Gastroesophageal sphincter (tissue), 3 donors: ENCODE measurements around the gene RAMP1.

Experiments used
- EP300 ChIP-seq: sonication (generic); formaldehyde crosslinking; IDR thresholded peaks from one replicate; pipeline ENCODE4 v1.6.1; 2017; ENCODE audit warnings: antibody characterized with exemption, mild to moderate bottlenecking
- POLR2A ChIP-seq, 2 donors: fragments of 450-650 bp; IDR thresholded peaks; one replicate each; pipeline ENCODE4 v1.6.1; 2017; ENCODE audit warnings: antibody characterized with exemption in 2 of 2, mild to moderate bottlenecking in 2 of 2, moderate library complexity in 1 of 2
- POLR2AphosphoS5 ChIP-seq: sonication (generic); formaldehyde crosslinking; IDR thresholded peaks from one replicate; pipeline ENCODE4 v1.6.1; 2017; ENCODE audit warnings: antibody characterized with exemption
- TF ChIP-seq, protein P1 (sequence below), 4 experiments: fragments of 200-600 bp in 2 of 4; fragments of 450-650 bp in 2 of 4; sonication (generic) in 1 of 4; IDR thresholded peaks; one replicate each; pipeline ENCODE4 v1.5.1; 2017 to 2019; ENCODE audit warnings: antibody characterized with exemption in 4 of 4, mild to moderate bottlenecking in 2 of 4, moderate library complexity in 2 of 4

GRCh38 chr2:237862528-237862895, 3.1 kb downstream of the RAMP1 start:
- TF ChIP-seq POLR2AphosphoS5 (no peak), POLR2A (IDR thresholded peaks at IDR 0.05) (no peak), EP300 (no peak)
- TF ChIP-seq, protein P1, sequence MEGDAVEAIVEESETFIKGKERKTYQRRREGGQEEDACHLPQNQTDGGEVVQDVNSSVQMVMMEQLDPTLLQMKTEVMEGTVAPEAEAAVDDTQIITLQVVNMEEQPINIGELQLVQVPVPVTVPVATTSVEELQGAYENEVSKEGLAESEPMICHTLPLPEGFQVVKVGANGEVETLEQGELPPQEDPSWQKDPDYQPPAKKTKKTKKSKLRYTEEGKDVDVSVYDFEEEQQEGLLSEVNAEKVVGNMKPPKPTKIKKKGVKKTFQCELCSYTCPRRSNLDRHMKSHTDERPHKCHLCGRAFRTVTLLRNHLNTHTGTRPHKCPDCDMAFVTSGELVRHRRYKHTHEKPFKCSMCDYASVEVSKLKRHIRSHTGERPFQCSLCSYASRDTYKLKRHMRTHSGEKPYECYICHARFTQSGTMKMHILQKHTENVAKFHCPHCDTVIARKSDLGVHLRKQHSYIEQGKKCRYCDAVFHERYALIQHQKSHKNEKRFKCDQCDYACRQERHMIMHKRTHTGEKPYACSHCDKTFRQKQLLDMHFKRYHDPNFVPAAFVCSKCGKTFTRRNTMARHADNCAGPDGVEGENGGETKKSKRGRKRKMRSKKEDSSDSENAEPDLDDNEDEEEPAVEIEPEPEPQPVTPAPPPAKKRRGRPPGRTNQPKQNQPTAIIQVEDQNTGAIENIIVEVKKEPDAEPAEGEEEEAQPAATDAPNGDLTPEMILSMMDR (IDR thresholded peaks at IDR 0.05): no peak
